Thoracic aorta (tissue), 2 donors: Measurements from ENCODE around the gene GALNT11. TPM values are rescaled to one million over a fixed set of nuclear protein-coding genes. Genes with fewer than 3 reads are reported as not detected.

Experiments
- ATAC-seq: fragments of 150-250 bp; one replicate; pipeline ENCODE4 v1.8.0; 2017; ENCODE audit warnings: low read depth; ENCODE audit not compliant: insufficient number of reproducible peaks, low FRiP score
- DNase-seq: peaks from one replicate; pipeline ENCODE4 v3.0.0-alpha.2; 2020; ENCODE audit warnings: low spot score
- H3K27ac ChIP-seq, 2 donors: fragments of 200-600 bp; sonication (generic); 1 replicate in 1 of 2; 2 replicates in 1 of 2; pipeline ENCODE4 v1.5.1; 2016; ENCODE audit warnings: mild to moderate bottlenecking in 2 of 2, moderate library complexity in 2 of 2
- H3K27me3 ChIP-seq: fragments of 200-600 bp; sonication (generic); replicated peaks from 2 replicates; pipeline ENCODE4 v1.6.0; 2016; ENCODE audit warnings: mild to moderate bottlenecking; ENCODE audit not compliant: insufficient read depth
- H3K36me3 ChIP-seq: fragments of 200-600 bp; sonication (generic); one replicate; pipeline ENCODE4 v1.5.1; 2016
- H3K4me1 ChIP-seq, 2 donors: fragments of 200-600 bp; sonication (generic); 1 replicate in 1 of 2; 2 replicates in 1 of 2; pipeline versions ENCODE4 v1.5.1 to v1.6.0; 2016; ENCODE audit warnings: low read depth in 2 of 2, mild to moderate bottlenecking in 1 of 2; ENCODE audit not compliant: control insufficient read depth in 1 of 2
- H3K4me3 ChIP-seq: fragments of 200-600 bp; sonication (generic); 2 replicates; pipeline ENCODE4 v1.5.1; 2016; ENCODE audit warnings: mild to moderate bottlenecking
- H3K9me3 ChIP-seq: fragments of 200-600 bp; sonication (generic); 2 replicates; pipeline ENCODE4 v1.5.1; 2016
- total RNA-seq, 2 donors: library from RNA; depleted of rRNA; stranded (reverse); fragments of >200 nt; gene quantifications; one replicate each; pipeline versions ENCODE4 v1.1.0 to v1.2.3, GENCODE V29; 2016
- TF ChIP-seq, protein P1 (sequence below): fragments of 200-600 bp; sonication (generic); IDR thresholded peaks from one replicate; pipeline ENCODE4 v1.5.1; 2019; ENCODE audit warnings: antibody characterized with exemption

GALNT11 gene
- total RNA-seq, 2 donors from 2014 or later: 30.1 to 47.7 TPM

DNA sequence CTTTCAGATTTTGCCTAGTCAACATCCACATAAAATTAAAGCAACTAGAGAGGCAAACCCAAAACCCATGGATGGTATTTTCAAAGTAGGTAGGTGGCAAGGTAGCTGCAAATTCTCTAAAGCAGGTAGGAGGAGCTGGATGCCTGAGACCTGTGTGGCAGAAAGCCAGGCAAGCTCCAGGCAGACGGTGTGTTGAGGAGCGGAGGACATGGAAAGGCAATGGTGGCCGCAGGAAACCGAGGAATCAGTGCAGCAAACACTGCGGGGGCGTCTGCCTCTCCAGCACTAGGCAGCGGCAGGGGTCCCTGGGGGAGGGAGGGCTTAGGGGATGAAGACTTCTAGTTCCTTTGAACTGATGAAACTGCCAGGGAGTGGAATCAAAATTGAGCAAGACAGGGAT, 101.3 kb downstream of the GALNT11 start:
- no peak overlapping the region for H3K27ac ChIP-seq
- H3K9me3 ChIP-seq: no peaks in the 10 kb centered on the region
- TF ChIP-seq, protein P1, sequence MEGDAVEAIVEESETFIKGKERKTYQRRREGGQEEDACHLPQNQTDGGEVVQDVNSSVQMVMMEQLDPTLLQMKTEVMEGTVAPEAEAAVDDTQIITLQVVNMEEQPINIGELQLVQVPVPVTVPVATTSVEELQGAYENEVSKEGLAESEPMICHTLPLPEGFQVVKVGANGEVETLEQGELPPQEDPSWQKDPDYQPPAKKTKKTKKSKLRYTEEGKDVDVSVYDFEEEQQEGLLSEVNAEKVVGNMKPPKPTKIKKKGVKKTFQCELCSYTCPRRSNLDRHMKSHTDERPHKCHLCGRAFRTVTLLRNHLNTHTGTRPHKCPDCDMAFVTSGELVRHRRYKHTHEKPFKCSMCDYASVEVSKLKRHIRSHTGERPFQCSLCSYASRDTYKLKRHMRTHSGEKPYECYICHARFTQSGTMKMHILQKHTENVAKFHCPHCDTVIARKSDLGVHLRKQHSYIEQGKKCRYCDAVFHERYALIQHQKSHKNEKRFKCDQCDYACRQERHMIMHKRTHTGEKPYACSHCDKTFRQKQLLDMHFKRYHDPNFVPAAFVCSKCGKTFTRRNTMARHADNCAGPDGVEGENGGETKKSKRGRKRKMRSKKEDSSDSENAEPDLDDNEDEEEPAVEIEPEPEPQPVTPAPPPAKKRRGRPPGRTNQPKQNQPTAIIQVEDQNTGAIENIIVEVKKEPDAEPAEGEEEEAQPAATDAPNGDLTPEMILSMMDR: no peak
- H3K4me1 ChIP-seq: no peaks in the 10 kb centered on the region
- DNase-seq: no peak
- no peak overlapping the region for H3K4me3 ChIP-seq
- H3K27me3 ChIP-seq: no peaks in the 10 kb centered on the region
- H3K36me3 ChIP-seq: peaks cover 32% of the 10 kb centered on the region
- no peak for ATAC-seq

DNA sequence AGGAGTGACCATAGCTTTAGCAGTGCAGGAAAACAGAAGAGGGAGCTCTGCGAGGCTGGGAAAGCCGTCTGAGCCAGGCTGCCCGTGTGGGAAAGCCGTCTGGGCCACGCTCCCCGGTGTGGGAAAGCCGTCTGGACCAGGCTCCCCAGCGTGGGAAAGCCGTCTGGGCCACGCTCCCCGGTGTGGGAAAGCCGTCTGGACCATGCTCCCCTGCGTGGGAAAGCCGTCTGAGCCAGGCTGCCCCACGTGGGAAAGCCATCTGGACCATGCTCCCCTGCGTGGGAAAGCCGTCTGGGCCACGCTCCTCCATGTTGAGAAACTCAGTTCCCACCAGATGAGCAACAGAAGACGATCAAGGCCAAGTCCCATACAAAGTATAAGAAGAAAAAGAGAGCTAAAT, 101.8 kb downstream of the GALNT11 start:
- TF ChIP-seq, protein P1: no peak
- Histone ChIP-seq H3K36me3 (peaks cover 36% of the 10 kb centered on the region), H3K4me3 (no peak overlapping the region), H3K4me1 (no peaks in the 10 kb centered on the region), H3K27me3 (no peaks in the 10 kb centered on the region), H3K27ac (no peak overlapping the region), H3K9me3 (no peaks in the 10 kb centered on the region)
- no peak for DNase-seq
- no peak for ATAC-seq

DNA sequence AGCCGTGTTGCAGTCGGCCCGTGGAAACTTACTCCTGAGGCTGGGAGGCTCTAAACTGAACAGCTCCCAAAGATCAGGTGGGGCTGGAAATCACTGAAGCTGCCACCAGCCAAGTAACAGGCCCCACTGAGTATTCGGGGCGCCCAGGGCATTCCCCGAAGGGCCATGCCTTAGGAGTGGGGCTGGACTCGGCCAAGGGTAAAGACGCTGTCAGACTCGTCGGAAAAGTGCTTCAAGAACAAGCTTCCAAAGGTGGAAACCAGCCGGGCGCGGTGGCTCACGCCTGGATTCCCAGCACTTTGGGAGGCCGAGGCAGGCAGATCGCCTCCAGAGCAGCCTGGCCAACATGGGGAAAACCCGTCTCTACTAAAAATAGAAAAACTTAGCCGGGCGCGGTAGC, 102.8 kb downstream of the GALNT11 start:
- H3K4me3 ChIP-seq: no peak overlapping the region
- TF ChIP-seq, protein P1: no peak
- no peaks in the 10 kb centered on the region for H3K9me3 ChIP-seq
- peaks cover 40% of the 10 kb centered on the region for H3K36me3 ChIP-seq
- ATAC-seq (no peak), DNase-seq (no peak)
- no peaks in the 10 kb centered on the region for H3K4me1 ChIP-seq
- H3K27me3 ChIP-seq: no peaks in the 10 kb centered on the region
- no peak overlapping the region for H3K27ac ChIP-seq

DNA sequence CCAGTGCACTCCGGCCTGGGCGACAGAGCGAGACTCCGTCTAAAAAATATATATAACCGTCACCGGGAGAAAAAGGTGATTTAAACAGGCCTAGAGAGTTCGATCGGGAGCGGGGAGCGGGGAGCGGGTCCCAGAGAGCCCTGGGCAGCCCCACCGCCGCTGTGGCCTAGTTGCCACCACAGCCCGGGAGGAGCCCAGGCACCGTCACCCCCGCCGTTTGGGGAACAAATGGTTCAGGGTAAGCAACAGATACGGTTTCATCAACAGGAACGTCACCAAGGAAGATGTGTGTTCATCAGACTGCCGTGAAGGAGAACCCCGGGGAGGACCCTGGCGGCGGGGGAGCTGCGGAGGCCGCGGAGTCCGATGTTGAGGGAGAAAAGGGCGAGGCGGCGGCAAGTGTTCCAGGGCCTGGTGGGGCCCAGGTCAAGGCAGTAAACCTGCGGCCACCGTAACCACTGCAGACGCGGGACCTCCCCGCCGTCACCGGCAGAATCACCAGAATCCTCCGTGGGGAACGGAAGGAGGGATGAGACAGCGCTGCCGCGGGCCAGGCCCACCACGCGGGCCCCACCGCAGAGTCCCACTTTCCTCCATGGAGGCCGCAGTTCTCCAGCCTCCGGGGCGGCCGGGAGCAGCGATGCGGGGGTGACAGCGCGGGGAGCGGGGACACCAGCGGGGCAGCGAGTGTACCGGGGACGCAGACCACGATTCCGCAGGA, 103.4 kb downstream of the GALNT11 start:
- peaks cover 42% of the 10 kb centered on the region for H3K36me3 ChIP-seq
- H3K4me3 ChIP-seq: no peak overlapping the region
- no peak for DNase-seq
- TF ChIP-seq, protein P1: no peak
- no peaks in the 10 kb centered on the region for H3K9me3 ChIP-seq
- no peaks in the 10 kb centered on the region for H3K4me1 ChIP-seq
- no peak overlapping the region for H3K27ac ChIP-seq
- no peaks in the 10 kb centered on the region for H3K27me3 ChIP-seq
- no peak for ATAC-seq

DNA sequence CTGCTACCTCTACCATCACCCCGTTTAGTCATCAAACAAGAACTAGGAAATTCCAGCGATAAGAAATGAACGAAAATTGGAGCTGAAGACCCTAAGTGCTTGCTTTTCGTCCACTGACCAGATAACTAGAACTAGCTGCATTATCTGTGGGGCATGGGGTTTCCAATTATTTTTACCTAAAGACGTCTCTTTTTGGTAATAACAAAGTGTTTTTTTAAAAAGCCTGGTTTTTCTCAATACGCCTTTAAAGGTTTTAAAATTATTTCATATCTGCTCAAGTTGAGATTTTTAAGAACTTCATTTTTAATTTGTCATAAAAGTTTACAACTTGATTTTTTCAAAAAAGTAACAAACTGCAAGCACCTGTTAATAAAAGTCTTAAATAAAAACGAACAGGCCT, 104.2 kb downstream of the GALNT11 start:
- ATAC-seq: no peak
- H3K27me3 ChIP-seq: no peaks in the 10 kb centered on the region
- H3K27ac ChIP-seq: no peak overlapping the region
- no peak for DNase-seq
- H3K4me1 ChIP-seq: no peaks in the 10 kb centered on the region
- no peaks in the 10 kb centered on the region for H3K9me3 ChIP-seq
- TF ChIP-seq, protein P1: no peak
- H3K36me3 ChIP-seq: peaks cover 36% of the 10 kb centered on the region
- no peak overlapping the region for H3K4me3 ChIP-seq
